Measurements from ENCODE around the gene SNX14. TPM values are rescaled to one million over a fixed set of nuclear protein-coding genes. Genes with fewer than 3 reads are reported as not detected.
"Not testable (repeated sequence)": the region's sequence is repeated elsewhere in the genome, so short reads cannot be mapped to it uniquely, and the experiment has no call there.

SNX14 gene, protein sequence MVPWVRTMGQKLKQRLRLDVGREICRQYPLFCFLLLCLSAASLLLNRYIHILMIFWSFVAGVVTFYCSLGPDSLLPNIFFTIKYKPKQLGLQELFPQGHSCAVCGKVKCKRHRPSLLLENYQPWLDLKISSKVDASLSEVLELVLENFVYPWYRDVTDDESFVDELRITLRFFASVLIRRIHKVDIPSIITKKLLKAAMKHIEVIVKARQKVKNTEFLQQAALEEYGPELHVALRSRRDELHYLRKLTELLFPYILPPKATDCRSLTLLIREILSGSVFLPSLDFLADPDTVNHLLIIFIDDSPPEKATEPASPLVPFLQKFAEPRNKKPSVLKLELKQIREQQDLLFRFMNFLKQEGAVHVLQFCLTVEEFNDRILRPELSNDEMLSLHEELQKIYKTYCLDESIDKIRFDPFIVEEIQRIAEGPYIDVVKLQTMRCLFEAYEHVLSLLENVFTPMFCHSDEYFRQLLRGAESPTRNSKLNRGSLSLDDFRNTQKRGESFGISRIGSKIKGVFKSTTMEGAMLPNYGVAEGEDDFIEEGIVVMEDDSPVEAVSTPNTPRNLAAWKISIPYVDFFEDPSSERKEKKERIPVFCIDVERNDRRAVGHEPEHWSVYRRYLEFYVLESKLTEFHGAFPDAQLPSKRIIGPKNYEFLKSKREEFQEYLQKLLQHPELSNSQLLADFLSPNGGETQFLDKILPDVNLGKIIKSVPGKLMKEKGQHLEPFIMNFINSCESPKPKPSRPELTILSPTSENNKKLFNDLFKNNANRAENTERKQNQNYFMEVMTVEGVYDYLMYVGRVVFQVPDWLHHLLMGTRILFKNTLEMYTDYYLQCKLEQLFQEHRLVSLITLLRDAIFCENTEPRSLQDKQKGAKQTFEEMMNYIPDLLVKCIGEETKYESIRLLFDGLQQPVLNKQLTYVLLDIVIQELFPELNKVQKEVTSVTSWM
- 10 to 100 TPM; 55.6 to 55.9 TPM for total RNA-seq

DNA sequence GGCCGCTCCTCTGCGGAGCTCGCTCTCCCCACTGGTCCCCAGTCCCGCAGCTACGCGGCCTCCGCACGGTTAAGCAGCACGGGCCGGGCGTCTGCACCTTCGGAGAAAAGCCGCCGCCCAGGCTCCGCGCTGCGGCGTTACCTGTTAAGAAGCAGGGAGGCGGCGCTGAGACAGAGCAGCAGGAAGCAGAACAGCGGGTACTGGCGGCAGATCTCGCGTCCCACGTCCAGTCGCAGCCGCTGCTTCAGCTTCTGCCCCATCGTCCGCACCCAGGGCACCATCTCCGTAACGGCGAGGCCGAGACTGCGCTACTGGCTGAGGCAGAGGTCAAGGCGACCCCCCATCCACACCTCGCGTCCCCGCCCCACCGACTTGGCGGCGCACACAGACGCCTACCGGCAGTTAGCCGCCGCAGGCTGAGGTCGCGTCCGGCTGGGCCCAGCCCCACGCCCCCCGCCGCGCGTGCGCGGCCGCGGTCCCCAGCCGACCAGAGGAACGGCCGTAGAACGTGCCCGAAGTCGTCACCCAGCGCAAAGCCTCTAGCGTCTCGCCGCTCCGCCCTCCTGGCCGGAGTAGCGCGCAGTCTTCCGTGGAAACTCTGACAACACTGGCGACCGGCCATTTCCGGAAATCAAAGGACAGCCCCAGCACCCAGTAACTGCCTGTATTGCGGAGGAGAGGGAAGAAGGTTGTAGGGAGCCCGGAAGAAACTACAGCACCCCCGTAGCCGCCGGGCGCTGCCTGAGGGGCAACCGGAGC lies at the start of gene SNX14:
Gene SNX14 (minus strand): TSS at position 421 of the 759 bp plus-strand sequence. CDS start 140 bp downstream, at position 281.
- CTCF ChIA-PET: interaction anchor here (0.8 to 1.0 kb wide), 3 partner anchors 49 to 52 kb away, joined by 3 to 4 read pairs (median 3); partner anchors contain the start of gene SYNCRIP

DNA sequence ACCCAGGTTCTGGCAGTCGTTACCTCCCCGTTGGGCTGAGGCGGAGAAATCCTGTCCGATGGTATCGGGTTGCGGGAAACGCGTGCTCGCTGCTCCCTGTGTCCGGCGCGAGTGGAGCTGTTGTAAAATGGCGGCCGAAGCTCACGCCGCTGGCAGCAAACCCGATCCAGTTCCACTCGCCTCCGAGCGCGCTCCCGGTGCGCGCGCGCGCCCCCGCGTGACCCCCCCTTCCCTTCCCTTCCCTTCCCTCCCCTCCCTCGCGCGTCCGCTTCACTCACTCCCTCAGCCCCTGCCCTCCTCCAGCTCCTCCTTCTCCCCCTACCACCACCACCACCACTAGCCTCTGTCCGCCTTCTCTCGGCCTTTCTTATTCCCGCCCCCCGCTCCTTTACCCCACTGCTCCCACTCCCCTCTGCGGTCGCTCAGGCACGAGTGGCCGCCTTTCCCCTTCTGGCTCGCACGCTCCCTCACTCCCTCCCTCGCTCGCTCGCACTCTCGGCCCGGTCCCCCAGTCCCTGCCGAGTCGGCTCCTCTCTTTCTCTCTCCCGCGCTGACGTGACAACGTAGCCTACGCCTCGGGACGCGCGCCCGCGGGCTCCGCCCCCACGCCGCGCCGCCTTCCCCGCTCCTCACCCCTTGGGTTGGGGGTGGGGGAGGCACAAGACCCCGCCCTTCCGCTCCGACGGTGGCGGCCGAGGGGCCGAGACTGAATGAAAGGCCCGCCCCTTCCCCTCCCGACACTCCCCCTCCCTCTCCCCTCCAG lies 49.3 kb upstream of the SNX14 start, which contains the start of gene SYNCRIP:
Gene SYNCRIP (minus strand): TSS at position 113 of the 763 bp plus-strand sequence. CDS start 1,447 bp downstream, outside the sequence.
- POLR2A ChIA-PET: interaction anchor here (0.6 to 8.9 kb wide), 13 partner anchors 12 to 193 kb away, joined by 3 to 321 read pairs (median 5); partner anchors contain the start of genes NT5E and SNX14

More for the DNA sequence above, at the start of gene SNX14:
- POLR2A ChIA-PET: interaction anchor here (0.6 to 3.7 kb wide), 6 partner anchors 13 to 85 kb away, joined by 3 to 50 read pairs (median 8); partner anchors contain the start of gene SYNCRIP

DNA sequence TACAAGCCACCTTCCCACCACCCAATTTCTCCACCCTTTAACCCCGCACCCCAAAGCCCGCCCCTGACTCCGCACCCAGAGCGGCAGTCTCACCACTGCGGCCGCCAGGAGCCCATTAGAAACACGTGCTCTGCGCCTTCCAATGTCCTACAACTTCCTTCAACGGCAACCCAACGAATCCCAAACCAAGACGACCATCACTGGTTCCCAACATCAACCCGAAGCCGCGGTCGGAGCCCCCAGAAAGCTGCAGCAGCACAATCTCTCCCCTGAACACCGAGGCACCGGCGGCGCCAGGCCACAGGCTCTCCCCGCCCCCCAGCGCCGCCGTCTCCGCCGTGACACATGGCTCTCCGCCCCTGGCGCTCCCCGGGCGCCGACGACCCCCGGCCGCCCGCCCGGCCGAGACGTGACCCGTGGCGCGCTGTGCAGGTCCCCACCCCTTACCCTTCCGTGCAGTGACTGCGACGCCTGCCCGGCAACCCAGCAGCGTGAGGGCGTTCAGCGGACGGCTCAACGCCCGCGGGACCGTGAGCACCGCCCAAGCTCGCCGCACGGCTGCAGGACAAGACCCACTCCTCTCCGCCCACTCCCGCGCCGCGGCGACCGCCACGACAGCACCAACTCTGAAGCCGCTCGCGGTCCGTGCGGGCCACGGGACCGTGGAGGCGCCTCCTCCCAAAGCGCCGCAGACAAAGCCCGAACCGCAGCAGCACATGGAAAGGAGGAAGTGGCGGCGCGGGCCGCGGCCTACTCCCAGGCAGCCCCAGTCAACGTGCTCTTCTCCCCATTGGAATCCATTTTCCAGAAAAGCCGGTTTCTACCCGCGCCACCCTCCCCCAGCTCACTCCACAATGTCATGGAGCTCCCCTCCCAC lies 48.5 kb upstream of the SNX14 start:
- CTCF ChIA-PET: interaction anchor here (0.6 to 1.7 kb wide), 6 partner anchors 10 to 49 kb away, joined by 3 to 19 read pairs (median 4); partner anchors contain the start of gene SNX14
- POLR2A ChIA-PET: interaction anchor here (0.6 to 8.9 kb wide), 13 partner anchors 11 to 193 kb away, joined by 3 to 321 read pairs (median 5); partner anchors contain the start of genes NT5E and SNX14

More for the DNA sequence above, 49.3 kb upstream of the SNX14 start, which contains the start of gene SYNCRIP:
- CTCF ChIA-PET: interaction anchor here (1.0 to 1.7 kb wide), 5 partner anchors 23 to 50 kb away, joined by 3 to 19 read pairs (median 4); partner anchors contain the start of gene SNX14

GRCh38 chr6:85641522-85641896 lies 47.9 kb upstream of the SNX14 start:
- ChIA-PET POLR2A (interaction anchor here (0.5 to 8.9 kb wide), 5 partner anchors 9 to 48 kb away, joined by 3 to 321 read pairs (median 50); partner anchors contain the start of gene SNX14), CTCF (interaction anchor here (1.0 to 1.7 kb wide), 3 partner anchors 25 to 36 kb away, joined by 3 to 19 read pairs (median 3); no protein-coding TSS in a partner anchor)

DNA sequence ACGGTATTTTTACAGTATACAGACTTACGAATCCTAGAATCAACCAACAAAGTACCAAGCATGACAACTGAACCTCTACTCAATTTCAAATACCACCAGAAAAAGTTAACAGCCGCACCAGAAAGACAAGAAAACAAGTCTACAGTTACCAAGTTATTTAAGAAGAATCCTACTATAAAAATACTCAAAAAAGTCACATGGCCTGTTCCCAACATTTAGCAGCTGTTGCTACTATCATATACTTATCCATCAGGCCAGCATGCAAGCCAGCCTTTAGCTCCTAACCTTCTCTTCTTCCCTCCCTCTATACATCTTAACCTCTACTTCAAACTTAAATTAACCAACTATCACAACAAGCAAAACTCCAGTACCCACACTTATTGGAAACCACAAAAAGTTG lies 47.2 kb upstream of the SNX14 start:
- ChIA-PET CTCF (interaction anchor here (1.0 kb wide), 1 partner anchor 37 kb away, joined by 3 read pairs; no protein-coding TSS in a partner anchor), POLR2A (interaction anchor here (0.5 to 8.9 kb wide), 6 partner anchors 9 to 172 kb away, joined by 3 to 321 read pairs (median 26); partner anchors contain the start of gene SNX14)

GRCh38 chr6:85637579-85637978 lies 43.9 kb upstream of the SNX14 start:
- CTCF ChIA-PET: no interaction called here
- POLR2A ChIA-PET: interaction anchor here (0.6 to 8.9 kb wide), 2 partner anchors 39 to 69 kb away, joined by 6 to 321 read pairs; no protein-coding TSS in a partner anchor

DNA sequence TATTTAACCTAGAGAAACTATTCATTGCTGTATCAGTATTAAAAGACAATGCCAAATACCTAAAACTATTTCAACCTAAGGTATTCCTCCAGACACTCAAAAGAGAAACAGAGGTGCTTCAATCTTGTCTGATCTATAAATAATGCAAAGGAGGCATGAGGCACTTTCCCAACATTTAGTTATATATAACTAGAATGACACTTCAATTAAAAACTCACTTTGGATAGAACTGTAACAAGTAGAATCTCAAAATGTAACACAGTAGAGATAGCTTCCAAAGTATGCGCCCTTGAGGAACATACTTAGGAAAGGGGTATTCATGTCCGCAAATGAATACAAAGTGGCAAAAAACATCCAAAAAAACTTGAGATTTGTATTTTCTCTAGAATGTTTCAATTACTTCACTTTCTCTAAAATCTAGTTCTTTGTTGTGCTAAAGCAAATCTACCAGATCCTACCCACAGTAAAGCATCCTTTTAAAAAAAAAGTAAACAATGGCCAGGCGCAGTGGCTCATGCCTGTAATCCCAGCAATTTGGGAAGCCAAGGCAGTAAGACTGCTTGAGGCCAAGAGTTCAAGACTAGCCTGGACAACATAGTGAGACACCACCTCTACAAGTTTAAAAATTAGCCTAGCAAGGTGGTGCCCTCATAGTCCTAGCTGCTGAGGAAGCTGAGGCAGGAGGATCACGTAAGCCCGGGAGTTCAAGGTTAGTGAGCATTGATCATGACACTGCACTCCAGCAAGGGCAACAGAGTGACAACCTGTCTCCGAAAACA lies 38.7 kb upstream of the SNX14 start:
- ChIA-PET CTCF (interaction anchor here (1.1 kb wide), 1 partner anchor 10 kb away, joined by 3 read pairs; no protein-coding TSS in a partner anchor), POLR2A (interaction anchor here (1.4 to 1.5 kb wide), 2 partner anchors 37 to 41 kb away, joined by 3 read pairs; no protein-coding TSS in a partner anchor)

GRCh38 chr6:85631117-85631516 lies 37.5 kb upstream of the SNX14 start:
- POLR2A ChIA-PET: interaction anchor here (1.0 to 1.5 kb wide), 4 partner anchors 12 to 43 kb away, joined by 3 to 4 read pairs (median 3); partner anchors contain the start of gene SYNCRIP
- CTCF ChIA-PET: not testable (repeated sequence)

- POLR2A ChIA-PET: interaction anchor here (0.8 to 0.9 kb wide), 2 partner anchors 42 to 50 kb away, joined by 3 read pairs; no protein-coding TSS in a partner anchor
- CTCF ChIA-PET: no interaction called here
Observed at GRCh38 chr6:85628353-85628752, 34.7 kb upstream of the SNX14 start.

GRCh38 chr6:85620308-85620707 lies 26.6 kb upstream of the SNX14 start:
- CTCF ChIA-PET: no interaction called here
- POLR2A ChIA-PET: no interaction called here

GRCh38 chr6:85614780-85615179 lies 21.1 kb upstream of the SNX14 start:
- CTCF ChIA-PET: interaction anchor here (0.6 kb wide), 1 partner anchor 63 kb away, joined by 3 read pairs; no protein-coding TSS in a partner anchor
- POLR2A ChIA-PET: no interaction called here

DNA sequence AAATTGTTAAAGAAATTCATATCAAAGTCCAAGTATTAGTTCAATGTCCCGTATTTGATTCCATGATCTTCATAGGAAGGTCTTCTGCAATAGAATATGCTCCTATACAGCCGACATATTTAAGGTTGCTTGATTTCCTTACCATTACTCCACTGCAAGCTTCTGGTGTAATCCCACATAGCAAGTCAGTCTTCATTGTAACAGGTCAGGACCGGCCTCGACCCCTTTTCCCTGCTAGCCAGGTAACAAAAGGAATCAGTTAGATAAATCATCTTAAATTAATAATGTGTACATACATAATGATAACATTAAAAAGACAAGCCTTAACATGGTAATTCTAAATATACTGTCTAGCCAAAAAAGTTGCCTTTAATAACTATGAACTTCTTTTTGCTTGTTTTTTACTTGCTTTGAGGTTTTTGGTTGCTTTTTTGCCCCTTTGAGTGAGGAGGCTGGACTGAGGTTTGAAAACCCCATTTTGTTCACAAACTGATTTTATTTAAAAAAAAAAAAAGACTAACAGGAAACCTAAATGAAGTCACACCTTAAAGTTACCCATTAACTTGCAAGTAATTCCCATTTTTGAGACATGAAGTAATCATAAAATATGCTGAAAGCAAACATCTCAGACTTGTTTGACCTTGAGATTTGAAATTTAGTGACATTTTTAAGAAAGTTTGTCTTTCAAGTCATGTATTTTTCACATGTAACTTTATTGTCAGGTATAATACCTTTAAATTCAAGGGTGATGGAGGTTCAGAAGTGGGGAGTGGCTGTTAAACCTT lies 19.2 kb upstream of the SNX14 start:
- POLR2A ChIA-PET: no interaction called here
- CTCF ChIA-PET: no interaction called here

DNA sequence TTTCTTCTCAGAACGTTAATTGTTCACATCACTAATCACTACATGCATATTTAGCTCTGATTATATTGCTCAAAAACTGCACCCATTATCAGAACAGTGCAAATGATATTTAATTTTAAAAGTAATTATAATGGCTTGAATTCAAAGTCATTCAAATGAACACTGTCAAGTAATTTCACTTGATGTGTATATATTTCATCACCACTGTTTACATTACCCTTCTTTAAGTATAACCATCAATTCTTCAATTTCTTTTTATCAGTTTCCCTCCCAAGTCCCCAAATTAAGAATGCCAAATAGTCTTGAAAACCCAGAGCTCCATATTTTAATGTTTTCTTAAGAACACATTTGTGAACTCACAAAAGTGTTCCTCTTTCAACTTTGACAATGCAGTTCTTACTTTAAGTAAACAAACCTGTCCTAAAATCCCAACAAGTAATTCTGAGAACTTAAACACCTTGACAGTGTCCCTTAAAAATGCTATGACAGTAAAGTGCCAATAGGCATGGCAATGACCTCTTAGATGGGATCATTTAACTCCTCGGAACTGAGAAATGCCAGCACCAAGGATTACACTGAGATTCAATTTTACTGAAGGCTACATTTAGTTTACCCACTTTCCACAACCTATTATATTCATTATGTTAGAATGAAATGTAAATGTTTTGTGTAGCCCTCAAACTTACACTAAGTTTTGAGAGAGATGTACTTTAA lies 16.7 kb upstream of the SNX14 start:
- ChIA-PET CTCF (no interaction called here), POLR2A (interaction anchor here (0.9 to 1.1 kb wide), 2 partner anchors 59 to 68 kb away, joined by 3 read pairs; no protein-coding TSS in a partner anchor)

GRCh38 chr6:85602100-85602499 lies 8.4 kb upstream of the SNX14 start:
- POLR2A ChIA-PET: no interaction called here
- CTCF ChIA-PET: no interaction called here
